EH (cell line): Measurements from ENCODE around the gene APOA4.
"Not testable (repeated sequence)": the region's sequence is repeated elsewhere in the genome, so short reads cannot be mapped to it uniquely, and the experiment has no call there.

ENCODE experiments used
- DNase-seq: peaks from one replicate; pipeline ENCODE4 v3.0.0-alpha.2; 2015; ENCODE audit warnings: low read depth

The APOA4 gene

DNA sequence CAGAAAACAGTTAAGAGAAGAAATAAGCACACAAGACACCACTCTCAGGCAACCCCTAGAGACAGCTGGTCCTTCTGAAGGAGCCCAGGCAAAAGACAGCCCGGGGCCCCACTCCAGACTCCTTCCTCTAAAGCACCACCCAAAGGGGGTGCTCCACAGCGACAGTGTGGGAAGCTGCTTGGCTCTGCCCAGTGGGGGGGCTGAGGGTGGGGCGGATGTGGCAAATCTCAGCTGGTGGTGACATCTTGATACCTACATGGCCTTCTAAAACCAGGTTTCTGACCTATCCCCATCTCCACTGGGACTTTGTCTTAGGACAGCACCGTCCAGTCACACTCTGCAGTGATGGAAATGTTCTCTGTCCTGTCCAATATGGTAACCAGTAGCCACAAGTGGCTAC is 24.5 kb upstream of the APOA4 start:
- DNase-seq = no peak

DNA sequence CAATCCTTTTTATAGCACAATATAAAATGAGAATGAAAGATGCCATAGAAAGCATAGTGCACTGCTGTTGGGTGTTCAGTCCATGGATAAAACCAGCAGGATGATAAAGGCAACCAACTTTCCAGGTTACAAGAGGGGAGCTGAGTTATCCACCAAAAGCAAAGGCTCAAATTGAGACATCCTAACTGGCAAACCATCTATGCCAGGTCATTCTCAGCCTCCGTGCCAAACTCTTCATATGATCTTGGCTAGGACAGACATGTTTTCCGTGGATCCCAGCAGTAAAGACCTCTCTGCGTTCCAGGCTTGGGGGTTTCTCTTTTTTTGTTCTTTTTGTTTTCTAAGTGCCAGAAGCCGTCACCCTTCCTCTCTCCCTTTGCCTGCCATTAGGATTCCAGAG is 21.6 kb upstream of the APOA4 start:
- no peak for DNase-seq

DNA sequence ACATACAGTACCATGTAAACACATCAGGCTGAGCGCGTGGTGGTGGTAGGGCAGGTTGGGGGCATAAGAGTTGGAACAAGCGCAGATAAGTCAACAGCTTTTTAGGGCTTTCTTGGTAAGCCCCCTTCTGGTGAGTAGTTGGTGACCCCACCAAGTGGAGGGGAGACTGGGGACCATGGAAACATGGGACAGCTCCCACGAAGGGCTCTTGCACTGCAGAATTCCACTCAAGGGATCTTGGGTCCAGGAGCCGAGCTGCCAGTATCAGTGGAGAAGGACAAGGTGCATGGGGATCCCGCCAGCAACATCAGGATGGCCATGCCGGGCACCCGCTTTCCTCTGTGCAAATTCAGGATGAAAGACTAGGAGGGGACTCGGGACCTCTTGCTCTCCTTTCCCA is 20.6 kb upstream of the APOA4 start:
- no peak for DNase-seq

DNA sequence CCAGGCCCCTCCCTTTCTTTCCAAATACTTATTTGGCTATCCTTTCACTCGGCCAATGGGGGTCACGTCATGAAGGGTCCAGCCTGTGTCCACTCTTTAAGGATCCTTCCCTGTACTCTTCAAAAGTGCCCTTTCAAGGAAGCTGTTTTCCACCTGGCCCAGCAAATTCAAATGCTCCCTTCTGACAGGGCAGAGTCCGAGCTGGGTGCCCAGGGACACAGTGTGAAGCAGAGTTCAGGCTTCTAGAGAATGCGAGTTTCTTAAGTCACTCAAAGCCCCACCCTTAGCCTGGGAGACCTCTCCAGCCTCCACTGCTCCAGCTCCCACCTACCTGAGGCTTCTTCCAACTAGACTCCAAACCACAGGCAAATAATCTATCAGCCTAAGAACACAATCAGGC is 19.8 kb upstream of the APOA4 start:
- DNase-seq = no peak

DNA sequence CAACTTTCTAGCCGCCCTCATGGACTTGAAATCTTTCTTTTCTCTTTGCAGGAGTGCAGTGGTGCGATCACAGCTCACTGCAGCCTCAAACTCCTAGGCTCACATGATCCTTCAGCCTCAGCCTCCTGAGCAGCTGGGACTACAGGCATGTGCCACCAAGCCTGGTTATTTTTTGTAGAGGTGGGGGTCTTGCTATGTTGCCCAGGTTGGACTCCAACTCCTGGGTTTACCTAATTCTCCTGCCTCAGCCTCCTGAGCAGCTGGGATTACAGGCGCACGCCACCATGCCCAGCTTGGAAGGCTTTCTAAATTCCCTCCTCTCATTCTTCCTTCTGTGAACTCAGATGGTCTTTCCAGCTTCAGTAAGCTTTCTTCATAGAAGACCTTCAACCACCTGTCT is 19.0 kb upstream of the APOA4 start:
- no peak for DNase-seq

DNA sequence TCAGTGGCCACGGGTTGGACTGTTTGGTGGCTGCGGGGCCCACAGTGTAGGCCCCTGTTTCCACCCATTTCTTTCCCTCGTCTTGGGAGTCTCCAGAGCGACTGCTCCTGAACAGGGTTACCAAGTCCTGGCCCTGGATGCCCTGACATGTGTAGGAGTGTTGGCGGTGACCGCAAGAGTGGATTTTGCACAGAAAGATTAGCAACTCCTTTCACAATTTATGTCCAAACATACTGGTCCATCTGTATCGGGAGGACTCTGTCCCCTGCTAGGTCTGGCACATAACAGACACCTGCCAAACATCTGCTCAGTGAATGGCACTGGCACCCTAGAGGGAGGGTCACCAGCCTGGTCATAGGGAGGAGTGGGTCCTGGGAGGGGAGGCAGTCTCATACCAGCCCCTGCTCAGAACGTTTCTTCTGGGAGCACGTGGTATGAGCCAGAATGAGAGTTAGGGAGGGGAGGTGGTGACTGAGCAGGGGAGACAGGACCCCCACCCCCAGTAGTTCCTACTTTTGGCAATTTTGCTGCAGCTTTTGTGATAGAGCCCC is 17.7 kb upstream of the APOA4 start:
- DNase-seq = no peak

DNA sequence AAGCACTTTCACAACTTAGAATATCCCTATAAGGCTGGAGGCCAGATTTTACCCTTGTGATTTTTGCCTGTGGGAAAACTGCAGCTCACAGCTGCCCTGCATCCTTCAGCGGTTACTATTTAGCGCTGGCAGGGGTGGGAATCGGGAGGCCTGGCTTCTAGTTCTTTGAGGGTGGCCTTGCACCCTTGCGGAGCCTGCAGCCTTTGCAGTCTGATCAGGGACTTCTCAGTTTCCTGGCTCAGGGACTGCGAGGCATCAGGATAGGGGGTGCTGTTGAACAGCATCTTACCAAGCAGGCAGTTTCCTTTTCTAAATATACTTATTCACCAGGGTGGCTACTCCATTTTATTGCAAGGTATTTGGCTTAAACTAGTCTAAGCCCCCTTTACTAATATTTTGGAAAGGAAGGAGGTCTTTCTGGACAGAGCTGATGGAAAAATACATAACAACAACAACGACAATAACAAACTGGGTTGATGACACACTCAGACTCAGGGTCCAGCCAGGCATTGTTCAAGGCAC is 17.2 kb upstream of the APOA4 start:
- peak; percentile 36 for DNase-seq

DNA sequence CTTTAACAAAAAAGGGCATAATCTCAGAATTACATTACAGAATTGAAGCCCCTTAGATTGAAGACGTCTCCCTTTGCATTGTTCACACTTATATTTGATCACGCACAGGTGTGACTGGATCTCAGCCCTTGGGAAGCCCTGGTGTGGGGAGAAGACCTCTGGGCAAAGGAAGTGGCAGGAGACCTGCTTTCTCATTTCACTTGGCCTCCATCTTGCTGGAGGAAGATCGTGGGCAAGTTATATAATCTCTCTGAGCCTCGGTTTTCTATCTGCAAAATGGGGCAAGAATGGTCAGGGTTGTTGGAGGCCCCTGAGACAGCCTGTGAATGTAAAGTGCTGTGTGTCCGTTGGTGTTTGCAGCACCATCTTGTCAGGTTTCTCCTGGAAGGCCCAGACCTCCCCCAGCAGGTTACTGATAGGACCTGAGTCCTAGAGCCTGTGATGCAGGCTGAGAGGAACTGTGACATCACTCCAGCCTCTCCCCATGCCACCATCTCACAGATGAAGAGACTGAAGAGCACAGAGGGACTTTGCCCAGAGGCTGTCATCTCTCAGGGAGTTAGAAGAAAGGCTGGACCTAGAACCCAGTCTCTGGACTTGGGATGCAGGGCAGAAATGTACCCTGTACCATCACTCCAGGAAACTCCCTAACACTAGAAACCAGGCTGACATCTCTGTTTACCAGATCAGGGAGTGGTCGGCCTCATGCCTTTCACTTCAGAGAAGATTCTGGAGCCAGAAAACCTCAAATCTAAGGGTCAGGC is 15.4 kb upstream of the APOA4 start:
- DNase-seq = no peak

DNA sequence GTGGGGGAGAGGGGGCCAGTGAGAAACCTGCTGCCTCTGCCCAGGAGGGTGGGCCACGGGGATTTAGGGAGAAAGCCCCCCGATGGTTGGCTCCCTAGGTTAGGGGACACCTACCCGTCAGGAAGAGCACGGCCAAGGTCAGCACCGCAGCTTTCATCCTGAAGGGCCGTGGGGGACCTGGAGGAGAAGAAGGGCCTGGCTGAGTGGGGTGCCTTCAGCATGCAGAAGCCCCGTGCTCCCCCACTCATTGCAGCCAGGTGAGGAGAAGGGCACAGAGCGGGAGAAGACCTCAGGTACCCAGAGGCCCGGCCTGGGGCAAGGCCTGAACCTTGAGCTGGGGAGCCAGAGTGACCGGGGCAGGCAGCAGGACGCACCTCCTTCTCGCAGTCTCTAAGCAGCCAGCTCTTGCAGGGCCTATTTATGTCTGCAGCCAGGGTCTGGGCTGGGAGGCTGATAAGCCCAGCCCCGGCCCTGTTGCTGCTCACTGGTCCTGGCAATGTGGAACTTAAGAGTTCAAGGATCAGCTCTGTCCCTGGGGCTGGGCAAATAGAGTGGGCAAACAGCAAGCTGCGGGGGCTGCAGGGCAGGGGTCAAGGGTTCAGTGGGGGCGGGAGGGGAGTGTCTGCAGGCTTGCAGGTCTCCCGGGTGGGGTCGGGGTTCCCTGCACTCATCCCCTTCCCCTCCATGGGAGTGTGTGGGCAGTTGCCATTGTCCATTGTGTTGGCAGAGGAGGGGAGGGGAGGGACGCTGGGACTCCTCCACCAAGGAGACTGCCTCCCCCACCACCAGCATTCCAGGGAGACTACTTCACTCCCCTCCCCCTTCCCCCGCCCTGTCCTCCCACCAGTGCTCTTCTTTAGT is 14.4 kb upstream of the APOA4 start, which contains the start of gene APOA1:
Gene APOA1 (minus strand): TSS at position 392 of the 861 bp plus-strand sequence. CDS start 235 bp downstream, at position 157.
- DNase-seq = peak; percentile 15

DNA sequence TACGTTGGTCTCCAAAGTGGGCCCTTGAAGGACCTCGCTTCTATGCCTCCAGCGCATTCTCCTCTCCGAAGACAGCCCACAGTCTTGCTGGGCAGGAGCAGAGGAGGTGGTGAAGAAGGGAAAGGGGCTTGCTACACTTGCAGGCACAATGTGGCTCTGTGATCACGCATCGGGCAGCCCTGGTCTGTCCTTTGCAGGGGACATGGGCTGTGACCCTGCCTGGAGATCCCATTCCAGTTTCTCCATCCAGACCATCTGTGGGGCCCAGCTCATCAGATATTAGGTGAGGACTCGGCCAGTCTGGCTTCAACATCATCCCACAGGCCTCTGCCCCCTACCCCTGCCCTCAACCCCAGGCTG is 13.5 kb upstream of the APOA4 start:
- DNase-seq = no peak

DNA sequence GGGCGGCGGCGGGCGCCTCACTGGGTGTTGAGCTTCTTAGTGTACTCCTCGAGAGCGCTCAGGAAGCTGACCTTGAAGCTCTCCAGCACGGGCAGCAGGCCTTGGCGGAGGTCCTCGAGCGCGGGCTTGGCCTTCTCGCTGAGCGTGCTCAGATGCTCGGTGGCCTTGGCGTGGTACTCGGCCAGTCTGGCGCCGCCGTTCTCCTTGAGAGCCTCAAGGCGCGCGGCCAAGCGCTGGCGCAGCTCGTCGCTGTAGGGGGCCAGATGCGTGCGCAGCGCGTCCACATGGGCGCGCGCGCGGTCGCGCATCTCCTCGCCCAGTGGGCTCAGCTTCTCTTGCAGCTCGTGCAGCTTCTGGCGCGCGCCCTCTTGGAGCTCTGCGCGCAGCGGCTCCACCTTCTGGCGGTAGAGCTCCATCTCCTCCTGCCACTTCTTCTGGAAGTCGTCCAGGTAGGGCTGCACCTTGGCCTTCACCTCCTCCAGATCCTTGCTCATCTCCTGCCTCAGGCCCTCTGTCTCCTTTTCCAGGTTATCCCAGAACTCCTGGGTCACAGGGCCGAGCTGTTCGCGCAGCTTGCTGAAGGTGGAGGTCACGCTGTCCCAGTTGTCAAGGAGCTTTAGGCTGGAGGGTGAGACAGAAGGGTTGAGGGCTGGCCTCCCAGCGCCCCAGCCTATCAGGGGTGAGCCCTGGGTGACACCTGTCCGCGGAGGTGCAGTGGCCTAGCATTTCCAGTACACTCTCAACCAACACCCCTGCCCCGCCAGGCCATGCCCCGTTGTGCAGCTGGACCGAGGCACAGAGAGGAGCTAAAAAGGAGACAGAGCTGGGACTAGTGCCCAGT is 12.9 kb upstream of the APOA4 start:
- DNase-seq = peak; percentile 94

DNA sequence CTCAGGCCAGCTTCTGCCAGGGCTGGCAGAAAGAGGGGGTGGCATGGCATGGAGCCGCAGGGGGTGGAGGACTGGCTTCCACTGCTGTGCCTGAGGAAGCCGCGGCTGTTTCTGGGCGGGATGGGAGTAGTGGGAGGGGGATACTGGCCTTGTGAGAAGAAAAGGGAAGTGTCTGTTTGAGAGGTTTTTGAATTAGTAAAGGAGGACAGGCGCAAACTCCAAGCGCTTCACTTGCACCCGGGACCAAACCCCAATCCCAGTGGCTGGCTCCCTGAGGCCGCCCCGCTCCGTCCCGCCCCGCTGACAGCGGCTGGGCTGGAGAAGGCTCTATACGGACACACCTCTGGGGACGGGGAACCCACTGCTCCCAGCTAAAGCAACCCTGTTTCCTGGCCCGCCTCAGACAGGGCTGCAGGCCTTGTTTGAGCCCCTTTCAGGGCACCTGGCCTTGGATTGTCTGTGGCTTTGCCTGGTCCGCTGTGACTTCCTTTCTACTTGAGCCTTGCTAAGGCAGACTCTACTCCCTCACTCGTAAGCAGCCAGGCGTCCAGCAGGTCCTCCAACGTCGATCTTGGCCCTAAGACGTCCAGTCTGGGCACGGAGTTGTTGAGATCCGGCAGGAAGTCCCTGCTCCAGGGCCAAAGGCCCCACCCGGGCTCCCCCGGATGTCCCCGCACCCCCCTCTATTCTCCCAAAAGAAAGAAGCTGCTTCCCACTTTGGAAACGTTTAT is 12.1 kb upstream of the APOA4 start:
- no peak for DNase-seq

DNA sequence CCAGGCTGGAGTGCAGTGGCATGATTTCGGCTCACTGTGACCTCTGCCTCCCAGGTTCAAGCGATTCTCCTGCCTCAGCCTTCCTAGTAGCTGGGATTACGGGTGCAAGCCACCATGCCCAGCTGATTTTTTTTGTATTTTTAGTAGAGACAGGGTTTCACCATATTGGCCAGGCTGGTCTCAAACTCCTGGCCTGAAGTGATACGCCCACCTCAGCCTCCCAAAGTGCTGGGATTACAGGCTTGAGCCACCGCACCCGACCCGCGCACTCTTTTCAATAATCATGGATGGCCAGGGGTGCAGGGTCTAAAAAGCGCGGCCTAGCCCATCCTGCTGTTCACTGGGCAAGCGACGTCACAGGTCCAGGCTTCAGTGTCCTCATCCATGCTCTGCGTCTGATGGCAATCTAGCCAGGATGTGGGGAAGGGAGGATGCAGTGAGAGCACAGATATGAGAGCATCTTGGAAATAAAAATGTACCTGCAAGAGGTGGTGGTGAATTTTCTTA is 11.5 kb upstream of the APOA4 start:
- not testable (repeated sequence) for DNase-seq

DNA sequence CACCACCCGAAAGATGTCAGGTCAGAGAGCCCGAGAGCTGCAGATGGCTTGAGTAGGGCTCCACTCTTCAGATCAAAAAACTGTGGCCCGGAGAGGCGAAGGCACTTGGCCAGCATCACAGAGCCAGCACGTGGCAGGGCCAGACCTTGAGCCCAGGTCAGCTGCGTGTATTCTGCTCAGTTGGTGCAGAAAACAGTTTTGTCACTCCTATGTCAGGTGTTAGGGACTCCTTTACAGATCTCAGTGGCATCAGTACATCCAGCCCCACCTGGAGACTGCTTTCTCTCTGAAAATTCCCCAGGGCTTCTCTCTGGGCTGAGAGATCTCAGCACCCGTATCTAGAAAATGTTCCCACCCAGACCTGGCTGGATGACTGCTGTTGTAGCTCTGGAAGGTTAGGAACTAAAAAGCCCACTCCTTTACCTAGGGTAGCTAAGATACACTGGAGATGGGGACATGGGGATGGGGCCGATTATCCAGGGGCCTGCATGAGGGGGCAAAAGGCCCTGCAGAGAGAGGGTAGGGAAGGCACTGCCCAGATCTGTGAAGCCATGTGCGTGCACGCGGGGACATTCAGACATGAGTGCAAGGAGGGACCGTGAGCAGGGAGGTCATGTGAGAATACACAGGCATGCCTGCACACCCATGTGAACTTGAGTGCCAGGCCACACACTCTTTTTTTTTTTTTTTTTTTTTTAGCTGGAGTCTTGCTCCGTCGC is 10.9 kb upstream of the APOA4 start:
- DNase-seq = no peak

DNA sequence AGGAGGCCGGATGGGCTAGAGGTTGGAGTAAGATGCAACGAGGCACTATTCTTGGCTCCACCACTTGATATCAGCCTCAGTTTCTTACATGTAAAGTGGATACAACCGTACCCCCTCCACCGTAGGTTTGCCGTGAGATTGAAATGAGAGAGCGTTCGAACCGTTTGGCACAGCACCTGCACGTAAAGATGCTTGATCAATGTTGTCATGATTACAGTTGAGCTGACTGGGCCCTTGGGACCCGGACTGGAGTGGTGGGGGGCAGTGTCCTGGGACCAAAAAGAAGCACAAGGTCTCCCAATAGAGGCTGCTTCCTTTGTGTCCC is 10.3 kb upstream of the APOA4 start:
- no peak for DNase-seq

DNA sequence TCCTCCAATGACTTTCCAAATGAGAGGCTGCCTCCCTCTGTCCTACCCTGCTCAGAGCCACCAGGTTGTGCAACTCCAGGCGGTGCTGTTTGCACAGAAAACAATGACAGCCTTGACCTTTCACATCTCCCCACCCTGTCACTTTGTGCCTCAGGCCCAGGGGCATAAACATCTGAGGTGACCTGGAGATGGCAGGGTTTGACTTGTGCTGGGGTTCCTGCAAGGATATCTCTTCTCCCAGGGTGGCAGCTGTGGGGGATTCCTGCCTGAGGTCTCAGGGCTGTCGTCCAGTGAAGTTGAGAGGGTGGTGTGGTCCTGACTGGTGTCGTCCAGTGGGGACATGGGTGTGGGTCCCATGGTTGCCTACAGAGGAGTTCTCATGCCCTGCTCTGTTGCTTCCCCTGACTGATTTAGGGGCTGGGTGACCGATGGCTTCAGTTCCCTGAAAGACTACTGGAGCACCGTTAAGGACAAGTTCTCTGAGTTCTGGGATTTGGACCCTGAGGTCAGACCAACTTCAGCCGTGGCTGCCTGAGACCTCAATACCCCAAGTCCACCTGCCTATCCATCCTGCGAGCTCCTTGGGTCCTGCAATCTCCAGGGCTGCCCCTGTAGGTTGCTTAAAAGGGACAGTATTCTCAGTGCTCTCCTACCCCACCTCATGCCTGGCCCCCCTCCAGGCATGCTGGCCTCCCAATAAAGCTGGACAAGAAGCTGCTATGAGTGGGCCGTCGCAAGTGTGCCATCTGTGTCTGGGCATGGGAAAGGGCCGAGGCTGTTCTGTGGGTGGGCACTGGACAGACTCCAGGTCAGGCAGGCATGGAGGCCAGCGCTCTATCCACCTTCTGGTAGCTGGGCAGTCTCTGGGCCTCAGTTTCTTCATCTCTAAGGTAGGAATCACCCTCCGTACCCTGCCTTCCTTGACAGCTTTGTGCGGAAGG is 9.5 kb upstream of the APOA4 start:
- no peak for DNase-seq

DNA sequence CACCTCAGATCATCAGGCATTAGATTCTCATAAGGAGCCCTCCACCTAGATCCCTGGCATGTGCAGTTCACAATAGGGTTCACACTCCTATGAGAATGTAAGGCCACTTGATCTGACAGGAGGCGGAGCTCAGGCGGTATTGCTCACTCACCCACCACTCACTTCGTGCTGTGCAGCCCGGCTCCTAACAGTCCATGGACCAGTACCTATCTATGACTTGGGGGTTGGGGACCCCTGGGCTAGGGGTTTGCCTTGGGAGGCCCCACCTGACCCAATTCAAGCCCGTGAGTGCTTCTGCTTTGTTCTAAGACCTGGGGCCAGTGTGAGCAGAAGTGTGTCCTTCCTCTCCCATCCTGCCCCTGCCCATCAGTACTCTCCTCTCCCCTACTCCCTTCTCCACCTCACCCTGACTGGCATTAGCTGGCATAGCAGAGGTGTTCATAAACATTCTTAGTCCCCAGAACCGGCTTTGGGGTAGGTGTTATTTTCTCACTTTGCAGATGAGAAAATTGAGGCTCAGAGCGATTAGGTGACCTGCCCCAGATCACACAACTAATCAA is 8.8 kb upstream of the APOA4 start:
- DNase-seq = no peak

DNA sequence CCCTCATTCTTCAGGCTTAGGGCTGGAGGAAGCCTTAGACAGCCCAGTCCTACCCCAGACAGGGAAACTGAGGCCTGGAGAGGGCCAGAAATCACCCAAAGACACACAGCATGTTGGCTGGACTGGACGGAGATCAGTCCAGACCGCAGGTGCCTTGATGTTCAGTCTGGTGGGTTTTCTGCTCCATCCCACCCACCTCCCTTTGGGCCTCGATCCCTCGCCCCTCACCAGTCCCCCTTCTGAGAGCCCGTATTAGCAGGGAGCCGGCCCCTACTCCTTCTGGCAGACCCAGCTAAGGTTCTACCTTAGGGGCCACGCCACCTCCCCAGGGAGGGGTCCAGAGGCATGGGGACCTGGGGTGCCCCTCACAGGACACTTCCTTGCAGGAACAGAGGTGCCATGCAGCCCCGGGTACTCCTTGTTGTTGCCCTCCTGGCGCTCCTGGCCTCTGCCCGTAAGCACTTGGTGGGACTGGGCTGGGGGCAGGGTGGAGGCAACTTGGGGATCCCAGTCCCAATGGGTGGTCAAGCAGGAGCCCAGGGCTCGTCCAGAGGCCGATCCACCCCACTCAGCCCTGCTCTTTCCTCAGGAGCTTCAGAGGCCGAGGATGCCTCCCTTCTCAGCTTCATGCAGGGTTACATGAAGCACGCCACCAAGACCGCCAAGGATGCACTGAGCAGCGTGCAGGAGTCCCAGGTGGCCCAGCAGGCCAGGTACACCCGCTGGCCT is 7.2 kb upstream of the APOA4 start:
- no peak for DNase-seq
